ENCODE data around the gene EPN2. TPM values are rescaled to one million over a fixed set of nuclear protein-coding genes. Genes with fewer than 3 reads are reported as not detected.
"Not testable (repeated sequence)": the region's sequence is repeated elsewhere in the genome, so short reads cannot be mapped to it uniquely, and the experiment has no call there.

The EPN2 gene
- total RNA-seq, 1 experiment from 2014 or later = 9.0 TPM

GRCh38 chr17:19268611-19269010 lies 31.4 kb downstream of the EPN2 start:
- no peak for DNase-seq (ENCODE audit: low read depth)

DNA sequence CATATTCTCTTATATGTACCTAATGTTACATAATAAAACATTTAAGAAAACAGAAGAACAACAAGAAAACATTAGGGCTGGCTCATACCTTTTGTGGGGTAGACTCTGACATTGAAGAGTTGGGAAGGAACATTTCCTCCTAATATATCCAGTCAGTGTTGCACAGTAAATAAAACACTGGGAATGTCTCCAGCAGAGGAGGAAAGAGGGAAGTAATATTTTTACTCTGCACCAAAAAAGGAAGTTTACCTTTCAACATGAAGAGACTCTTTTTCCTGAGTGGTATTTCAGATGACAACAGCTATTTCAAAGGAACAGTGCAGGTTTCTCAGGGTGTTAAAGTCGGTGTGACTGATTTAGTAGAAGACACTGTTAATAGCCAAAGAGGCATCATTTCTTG lies 31.9 kb downstream of the EPN2 start:
- DNase-seq (ENCODE audit: low read depth) = no peak

DNA sequence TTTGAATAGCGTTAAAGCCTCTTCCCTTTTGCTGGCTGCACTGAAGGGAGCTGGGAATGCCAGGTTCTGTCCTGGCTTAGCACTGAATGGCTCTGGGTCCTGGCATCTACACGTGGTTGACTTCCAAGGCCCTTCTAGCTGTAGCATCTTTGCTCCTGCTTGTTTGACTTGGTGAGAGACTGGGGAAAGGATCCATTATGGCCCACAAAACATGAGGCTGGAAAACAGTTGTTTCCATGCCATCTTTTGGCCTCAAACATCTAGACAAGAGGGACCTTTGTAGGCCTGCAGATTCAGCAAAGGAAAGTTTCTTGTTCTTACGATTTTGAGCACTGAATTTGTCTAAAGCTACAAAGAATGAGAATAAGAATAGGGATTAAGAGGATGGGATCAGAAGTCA lies 32.5 kb downstream of the EPN2 start:
- no peak for DNase-seq (ENCODE audit: low read depth)

- no peak for DNase-seq (ENCODE audit: low read depth)
Measured at GRCh38 chr17:19270347-19270703, 33.2 kb downstream of the EPN2 start.

- no peak for DNase-seq (ENCODE audit: low read depth)
Measured at GRCh38 chr17:19270704-19271611, 33.8 kb downstream of the EPN2 start.

- DNase-seq (ENCODE audit: low read depth) = no peak
Measured at GRCh38 chr17:19271780-19272357, 34.7 kb downstream of the EPN2 start.

GRCh38 chr17:19273731-19274130 lies 36.6 kb downstream of the EPN2 start:
- DNase-seq (ENCODE audit: low read depth) = peak; percentile 37

DNA sequence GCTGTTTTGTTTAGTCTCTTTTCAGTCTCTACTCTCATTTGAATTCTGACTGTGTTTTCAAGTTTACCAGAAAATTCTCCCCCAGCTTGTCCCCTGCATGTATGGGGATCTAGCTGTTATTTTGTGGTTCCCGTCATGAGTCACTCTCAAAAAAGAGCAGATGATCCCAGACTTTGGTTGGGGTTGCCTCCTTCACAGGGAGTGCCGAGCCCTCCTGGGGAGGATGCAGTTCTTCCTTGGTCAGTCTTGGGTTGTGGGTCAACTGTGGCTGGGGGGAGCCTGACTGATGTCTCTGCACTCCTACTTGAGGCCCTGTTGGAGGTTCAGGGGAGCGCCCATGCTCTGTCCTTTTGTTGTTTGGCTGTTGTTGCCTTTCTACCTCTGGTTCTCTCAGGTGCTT lies 37.7 kb downstream of the EPN2 start:
- DNase-seq (ENCODE audit: low read depth) = peak; percentile 44

DNA sequence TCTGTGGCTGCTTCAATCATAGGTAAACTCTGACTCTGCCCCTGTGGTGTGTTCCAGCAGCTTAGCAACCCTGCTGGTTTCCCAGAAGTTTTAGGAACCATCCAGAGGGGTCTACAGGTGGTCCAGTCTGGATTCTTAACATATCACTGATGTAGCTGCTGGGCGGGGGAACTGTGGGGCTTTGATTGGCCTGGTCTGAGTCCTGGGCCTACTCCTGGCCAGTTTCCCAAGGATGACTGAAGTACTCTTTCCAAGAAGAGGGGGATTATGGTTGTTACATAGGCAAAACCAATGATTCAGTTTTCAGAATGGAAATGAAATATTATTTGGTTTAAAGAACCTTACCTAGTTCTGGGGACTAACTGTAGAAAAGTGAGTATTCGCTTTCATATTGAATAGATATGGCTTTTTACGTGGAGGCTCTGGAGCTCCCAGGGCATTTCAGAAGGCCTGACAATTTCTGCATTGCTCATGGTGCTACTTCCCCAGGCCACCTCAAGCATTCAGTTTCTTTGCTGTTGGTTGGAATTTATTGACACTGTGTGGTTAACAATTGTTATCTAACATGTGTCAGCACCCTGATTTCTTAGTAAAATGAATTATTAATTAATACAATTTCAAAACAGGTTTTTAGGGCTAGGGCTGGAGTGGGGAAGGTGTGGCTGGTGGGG lies 38.4 kb downstream of the EPN2 start:
- no peak for DNase-seq (ENCODE audit: low read depth)

GRCh38 chr17:19278284-19278683 lies 41.1 kb downstream of the EPN2 start:
- DNase-seq (ENCODE audit: low read depth) = not testable (repeated sequence)

- no peak for DNase-seq (ENCODE audit: low read depth)
Measured at GRCh38 chr17:19278729-19279128, 41.6 kb downstream of the EPN2 start.

GRCh38 chr17:19281161-19281560 lies 44.0 kb downstream of the EPN2 start:
- DNase-seq (ENCODE audit: low read depth) = no peak

DNA sequence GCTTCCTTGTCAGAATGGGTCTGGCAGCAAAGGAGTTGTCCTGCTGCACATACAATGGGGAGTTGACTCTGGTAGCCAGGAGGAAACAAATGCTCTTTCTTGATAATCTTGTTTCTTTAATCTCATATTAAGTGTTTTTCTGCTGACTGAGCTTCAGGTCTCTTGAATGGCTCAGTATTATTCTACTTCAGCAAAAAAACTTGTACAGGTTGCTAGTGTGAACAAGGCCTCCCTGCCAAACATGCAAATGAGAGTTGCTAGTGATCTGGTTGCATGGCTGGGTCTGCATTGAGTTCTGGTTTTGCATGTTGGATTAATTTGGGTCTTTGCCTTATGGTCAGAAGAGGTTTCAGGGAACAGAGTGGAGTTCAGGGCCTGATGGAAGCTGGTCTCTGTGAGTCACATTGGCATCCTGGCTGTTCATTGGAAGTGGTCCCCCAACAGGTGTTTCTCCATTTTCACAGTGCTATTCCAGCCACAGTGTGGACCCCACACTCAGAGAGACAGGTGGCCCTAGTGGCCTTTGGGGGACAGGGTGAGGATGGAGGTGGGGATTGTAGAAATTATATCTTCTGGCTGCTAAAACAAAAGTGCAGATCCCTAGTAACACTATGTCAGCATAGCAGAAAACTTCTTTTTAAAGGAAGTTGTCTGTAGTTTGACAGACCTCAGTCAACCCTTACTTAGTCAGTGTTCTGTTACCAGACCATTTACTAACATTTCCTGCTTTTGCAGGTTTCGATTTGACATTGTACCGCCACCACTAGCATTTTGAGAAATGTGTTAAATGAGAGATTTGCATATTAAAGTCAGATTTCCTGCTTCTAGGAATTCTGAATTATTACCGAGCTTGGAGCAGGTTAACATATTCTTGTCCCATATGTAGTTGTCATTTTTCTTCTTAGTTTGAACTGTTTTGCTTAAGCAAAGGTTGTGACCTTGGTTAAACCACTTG lies 47.1 kb downstream of the EPN2 start:
- no peak for DNase-seq (ENCODE audit: low read depth)

DNA sequence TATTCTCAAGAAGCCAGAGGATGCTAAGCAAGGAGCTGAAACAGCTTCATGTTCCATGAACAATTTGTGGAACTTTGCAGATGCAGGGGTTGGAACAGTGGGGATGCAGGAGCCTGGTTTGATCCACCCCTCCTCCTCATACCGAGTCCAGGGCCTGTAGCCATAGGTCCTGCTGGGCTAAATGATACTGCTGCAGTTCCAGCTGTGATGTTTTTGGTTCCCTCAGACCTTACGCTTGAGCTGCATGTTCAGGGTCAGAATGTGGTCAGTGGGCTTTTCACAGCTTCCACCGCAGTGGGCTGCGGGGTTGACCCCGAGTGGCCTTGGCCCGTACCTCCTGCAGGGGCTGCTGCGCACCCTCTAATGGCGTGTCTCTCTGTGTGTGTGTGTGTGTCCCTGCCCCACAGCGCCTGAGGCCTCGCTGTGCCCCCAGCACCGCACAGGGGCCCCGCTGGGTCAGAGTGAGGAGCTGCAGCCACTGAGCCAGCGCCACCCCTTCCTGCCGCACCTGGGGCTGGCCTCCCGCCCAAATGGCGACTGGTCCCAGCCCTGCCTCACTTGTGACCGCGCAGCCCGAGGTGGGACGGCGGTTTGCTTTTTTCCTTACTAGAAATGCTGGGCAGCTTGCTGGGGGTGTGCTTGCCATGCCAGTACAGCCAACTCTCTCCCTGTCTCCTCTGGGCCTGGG lies 48.2 kb downstream of the EPN2 start:
- DNase-seq (ENCODE audit: low read depth) = no peak

- DNase-seq (ENCODE audit: low read depth) = no peak
Measured at GRCh38 chr17:19286751-19287341, 49.7 kb downstream of the EPN2 start.

- no peak for DNase-seq (ENCODE audit: low read depth)
Measured at GRCh38 chr17:19287651-19288050, 50.5 kb downstream of the EPN2 start.

DNA sequence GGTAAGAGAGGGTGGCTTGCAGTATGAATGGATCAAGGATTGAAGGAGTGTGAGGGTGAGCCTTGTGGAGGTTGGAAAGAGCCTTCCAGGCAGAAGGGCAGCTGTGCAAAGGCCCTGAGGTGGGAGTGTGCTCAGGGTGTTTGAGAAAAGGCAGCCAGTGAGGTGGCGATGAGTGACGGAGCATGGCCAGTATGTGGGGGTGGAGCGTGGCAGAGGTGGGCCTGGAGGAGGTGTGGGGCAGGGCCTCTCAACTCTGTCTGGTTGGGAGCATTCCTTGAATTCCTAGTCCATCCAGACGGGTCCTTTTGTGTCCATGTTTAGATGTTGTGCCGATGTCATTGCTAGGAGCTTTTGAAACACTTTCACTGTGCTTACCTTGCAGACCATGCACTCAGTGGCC lies 51.3 kb downstream of the EPN2 start:
- DNase-seq (ENCODE audit: low read depth) = no peak

DNA sequence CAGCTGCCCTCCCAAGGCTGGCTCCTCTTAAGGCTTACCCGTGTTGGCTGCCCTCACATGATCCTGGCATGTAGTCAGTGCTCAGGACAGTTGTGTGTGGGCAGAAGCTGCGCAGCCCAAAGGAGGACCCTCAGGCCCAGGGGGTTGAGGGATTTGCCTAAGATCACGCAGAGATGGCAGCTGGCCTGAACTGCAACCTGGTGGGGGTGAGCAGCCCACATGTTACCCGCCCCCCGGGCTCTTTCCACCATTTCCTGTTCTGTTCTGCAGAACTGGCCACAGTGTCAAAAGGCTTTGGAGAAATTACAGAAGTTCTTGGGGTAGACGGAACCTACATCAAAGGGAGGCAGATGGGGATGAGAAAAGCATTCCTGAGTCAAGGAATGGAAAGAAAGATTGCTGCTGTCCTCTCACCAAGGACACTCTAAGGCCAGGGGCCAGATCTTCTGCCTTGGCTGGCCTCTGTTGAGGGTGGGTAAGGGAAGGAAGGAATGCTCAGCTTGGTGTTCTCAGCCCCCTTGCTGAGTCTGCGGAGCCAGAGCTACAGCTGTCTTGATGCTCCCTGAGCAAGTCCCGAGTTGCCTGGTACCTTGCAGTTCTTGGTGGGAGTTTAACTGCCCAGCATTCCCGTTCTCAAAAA lies 53.0 kb downstream of the EPN2 start:
- DNase-seq (ENCODE audit: low read depth) = no peak

GRCh38 chr17:19291646-19292376 lies 54.6 kb downstream of the EPN2 start:
- DNase-seq (ENCODE audit: low read depth) = no peak

GRCh38 chr17:19292377-19292711 lies 55.2 kb downstream of the EPN2 start:
- DNase-seq (ENCODE audit: low read depth) = no peak

Measured in RPMI7951 (cell line).